PC-9 (cell line): ENCODE measurements around the gene GAS2L1. TPM values are rescaled to one million over a fixed set of nuclear protein-coding genes. Genes with fewer than 3 reads are reported as not detected.

Experiments used
- BruUV-seq: library from RNA; stranded (reverse); fragments of 400-500 nt; replicated peaks from 2 replicates; lab custom pipeline; 2021; lab: Mats Ljungman, UMichigan
- CTCF ChIA-PET: fragments of 300-600 bp; sonication (Branson Sonifier 250); formaldehyde crosslinking; loops from one replicate; lab custom pipeline; 2022; ENCODE audit warnings: antibody characterized with exemption; lab: Charles Lee
- POLR2A ChIA-PET: fragments of 300-600 bp; sonication (Branson Sonifier 250); formaldehyde crosslinking; loops from one replicate; lab custom pipeline; 2022; ENCODE audit warnings: antibody characterized with exemption; ENCODE audit not compliant: unreplicated experiment; lab: Charles Lee
- DNase-seq, 2 experiments: peaks; one replicate each; pipeline versions ENCODE4 v3.0.0 to v3.0.0-alpha.2; 2015 to 2022; ENCODE audit warnings: mixed read lengths in 1 of 2
- H2AFZ ChIP-seq: fragments of 200-600 bp; sonication (generic); 2 replicates; pipeline ENCODE4 v1.8.1; 2017; ENCODE audit warnings: antibody characterized with exemption
- H3F3A ChIP-seq: fragments of 200-600 bp; sonication (generic); 2 replicates; pipeline ENCODE4 v1.8.1; 2017; ENCODE audit warnings: antibody characterized with exemption, mild to moderate bottlenecking, low read depth; ENCODE audit not compliant: insufficient read depth
- H3K27ac ChIP-seq: fragments of 200-600 bp; sonication (generic); 2 replicates; pipeline ENCODE4 v1.6.1; 2016; ENCODE audit warnings: mixed run types
- H3K27me3 ChIP-seq: fragments of 200-600 bp; sonication (generic); 2 replicates; pipeline ENCODE4 v1.6.1; 2016; ENCODE audit warnings: low read depth, mixed run types; ENCODE audit not compliant: insufficient read depth
- H3K36me3 ChIP-seq: fragments of 200-600 bp; sonication (generic); 2 replicates; pipeline ENCODE4 v1.6.1; 2016; ENCODE audit warnings: low read depth, mixed run types
- H3K4me1 ChIP-seq: fragments of 200-600 bp; sonication (generic); replicated peaks from 2 replicates; pipeline ENCODE4 v1.6.1; 2016; ENCODE audit warnings: mixed run types; ENCODE audit not compliant: insufficient read depth
- H3K4me2 ChIP-seq: fragments of 200-600 bp; sonication (generic); 2 replicates; pipeline ENCODE4 v1.6.1; 2017; ENCODE audit warnings: mixed run types
- H3K4me3 ChIP-seq: fragments of 200-600 bp; sonication (generic); 2 replicates; pipeline ENCODE4 v1.6.1; 2016; ENCODE audit warnings: mixed run types
- H3K79me2 ChIP-seq: fragments of 200-600 bp; sonication (generic); 2 replicates; pipeline ENCODE4 v1.6.1; 2017; ENCODE audit warnings: low read depth, mixed run types
- H3K9me2 ChIP-seq: fragments of 200-600 bp; sonication (generic); 2 replicates; pipeline ENCODE4 v1.8.1; 2017; ENCODE audit warnings: mild to moderate bottlenecking; ENCODE audit not compliant: insufficient read depth
- H3K9me3 ChIP-seq: fragments of 200-600 bp; sonication (generic); 2 replicates; pipeline ENCODE4 v1.8.1; 2016; ENCODE audit warnings: low read depth; ENCODE audit not compliant: insufficient read depth
- H4K20me1 ChIP-seq: fragments of 200-600 bp; sonication (generic); 2 replicates; pipeline ENCODE4 v1.8.1; 2017; ENCODE audit not compliant: insufficient read depth
- EZH2 ChIP-seq: fragments of 200-600 bp; sonication (generic); IDR thresholded peaks from 2 replicates; pipeline ENCODE4 v1.8.0; 2017; ENCODE audit warnings: antibody characterized with exemption, low read depth
- intact Hi-C: fragments of 100-400 bp; cut with micrococcal nuclease; formaldehyde crosslinking; loops from one replicate; pipeline ENCODE4 v1.10.0; 2022; ENCODE audit not compliant: unreplicated experiment
- total RNA-seq: library from RNA; stranded (reverse); gene quantifications from 2 replicates; pipeline ENCODE4 v1.2.3, GENCODE V29; 2021
- TF ChIP-seq, protein P1 (sequence below): fragments of 200-600 bp; sonication (generic); conservative IDR thresholded peaks from 2 replicates; pipeline ENCODE4 v1.6.1; 2017; ENCODE audit warnings: mixed run types, antibody characterized with exemption, mild to moderate bottlenecking, moderate library complexity

The GAS2L1 gene
- total RNA-seq, 1 experiment from 2014 or later: 15.2 TPM

DNA sequence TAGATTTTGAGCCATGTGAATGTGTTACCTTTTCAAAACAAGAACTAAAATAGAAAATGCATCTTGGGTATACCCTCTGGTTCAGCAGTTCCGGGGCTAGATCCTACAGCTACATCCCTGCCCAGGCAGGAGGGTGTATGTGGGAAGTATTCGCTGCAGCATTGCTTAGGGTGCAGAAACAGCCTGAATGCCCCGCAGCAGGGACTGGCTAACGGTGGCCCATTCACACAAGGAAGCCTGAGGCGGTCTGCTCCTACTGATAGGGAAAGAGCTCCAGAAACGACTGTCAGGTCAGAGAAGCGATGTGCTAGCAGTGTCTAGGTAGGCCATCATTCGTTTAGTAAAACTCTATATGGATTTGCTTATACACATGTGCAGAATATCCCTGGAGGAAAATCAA is 18.9 kb downstream of the GAS2L1 start:
- Histone ChIP-seq H3K27ac (no peak overlapping the region), H3K79me2 (no peaks in the 10 kb centered on the region), H3K4me1 (no peaks in the 10 kb centered on the region), H3K4me2 (no peak overlapping the region), H3K4me3 (no peak overlapping the region), H3F3A (peaks cover 3% of the 10 kb centered on the region; the same call in 1 of the 2 replicates), H4K20me1 (no peaks in the 10 kb centered on the region), H3K36me3 (no peaks in the 10 kb centered on the region), H3K9me3 (no peaks in the 10 kb centered on the region), H3K27me3 (no peaks in the 10 kb centered on the region), H2AFZ (no peak overlapping the region), H3K9me2 (no peaks in the 10 kb centered on the region)
- intact Hi-C loops: no loop called here
- DNase-seq: no peak
- ChIA-PET CTCF (no interaction called here), POLR2A (no interaction called here)
- no TSS peak for BruUV-seq
- TF ChIP-seq, protein P1, sequence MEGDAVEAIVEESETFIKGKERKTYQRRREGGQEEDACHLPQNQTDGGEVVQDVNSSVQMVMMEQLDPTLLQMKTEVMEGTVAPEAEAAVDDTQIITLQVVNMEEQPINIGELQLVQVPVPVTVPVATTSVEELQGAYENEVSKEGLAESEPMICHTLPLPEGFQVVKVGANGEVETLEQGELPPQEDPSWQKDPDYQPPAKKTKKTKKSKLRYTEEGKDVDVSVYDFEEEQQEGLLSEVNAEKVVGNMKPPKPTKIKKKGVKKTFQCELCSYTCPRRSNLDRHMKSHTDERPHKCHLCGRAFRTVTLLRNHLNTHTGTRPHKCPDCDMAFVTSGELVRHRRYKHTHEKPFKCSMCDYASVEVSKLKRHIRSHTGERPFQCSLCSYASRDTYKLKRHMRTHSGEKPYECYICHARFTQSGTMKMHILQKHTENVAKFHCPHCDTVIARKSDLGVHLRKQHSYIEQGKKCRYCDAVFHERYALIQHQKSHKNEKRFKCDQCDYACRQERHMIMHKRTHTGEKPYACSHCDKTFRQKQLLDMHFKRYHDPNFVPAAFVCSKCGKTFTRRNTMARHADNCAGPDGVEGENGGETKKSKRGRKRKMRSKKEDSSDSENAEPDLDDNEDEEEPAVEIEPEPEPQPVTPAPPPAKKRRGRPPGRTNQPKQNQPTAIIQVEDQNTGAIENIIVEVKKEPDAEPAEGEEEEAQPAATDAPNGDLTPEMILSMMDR: no peak
- TF ChIP-seq EZH2: no peak

DNA sequence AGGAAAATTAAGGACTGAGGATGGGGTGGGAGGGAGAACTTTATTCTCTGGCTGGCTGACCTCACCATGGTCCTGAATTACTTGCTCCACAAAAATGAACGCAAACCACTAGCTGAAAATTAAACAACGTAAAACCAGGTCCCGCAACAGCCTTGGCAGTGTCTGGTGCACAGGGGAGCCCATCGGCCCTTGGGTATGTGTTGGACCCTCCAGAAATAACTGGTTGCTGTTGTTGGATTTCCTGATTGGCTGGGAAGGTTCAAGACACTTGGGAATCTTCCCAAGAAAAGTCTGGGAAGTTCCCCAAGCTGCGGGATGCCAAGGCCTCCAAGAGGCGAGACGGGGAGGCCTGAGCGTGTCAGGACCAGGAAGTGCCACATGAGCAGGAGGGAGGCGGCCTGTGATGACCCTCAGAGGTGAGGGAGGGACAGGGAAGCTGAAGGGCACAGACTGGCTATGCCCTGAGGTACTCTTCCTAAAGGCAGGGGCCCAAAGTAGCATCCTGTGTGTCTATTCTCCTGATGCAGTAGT is 19.4 kb downstream of the GAS2L1 start:
- Histone ChIP-seq H3K27me3 (no peaks in the 10 kb centered on the region), H3K79me2 (no peaks in the 10 kb centered on the region), H3K27ac (no peak overlapping the region), H3K4me3 (no peak overlapping the region), H3K9me2 (no peaks in the 10 kb centered on the region), H4K20me1 (no peaks in the 10 kb centered on the region), H3K9me3 (no peaks in the 10 kb centered on the region), H3K4me1 (no peaks in the 10 kb centered on the region), H3K36me3 (no peaks in the 10 kb centered on the region), H2AFZ (no peak overlapping the region), H3K4me2 (no peak overlapping the region), H3F3A (peaks cover 3% of the 10 kb centered on the region; the same call in 1 of the 2 replicates)
- ChIA-PET POLR2A (no interaction called here), CTCF (no interaction called here)
- DNase-seq: no peak
- TF ChIP-seq EZH2: no peak
- TF ChIP-seq, protein P1: no peak
- BruUV-seq: no TSS peak
- intact Hi-C loops: no loop called here

DNA sequence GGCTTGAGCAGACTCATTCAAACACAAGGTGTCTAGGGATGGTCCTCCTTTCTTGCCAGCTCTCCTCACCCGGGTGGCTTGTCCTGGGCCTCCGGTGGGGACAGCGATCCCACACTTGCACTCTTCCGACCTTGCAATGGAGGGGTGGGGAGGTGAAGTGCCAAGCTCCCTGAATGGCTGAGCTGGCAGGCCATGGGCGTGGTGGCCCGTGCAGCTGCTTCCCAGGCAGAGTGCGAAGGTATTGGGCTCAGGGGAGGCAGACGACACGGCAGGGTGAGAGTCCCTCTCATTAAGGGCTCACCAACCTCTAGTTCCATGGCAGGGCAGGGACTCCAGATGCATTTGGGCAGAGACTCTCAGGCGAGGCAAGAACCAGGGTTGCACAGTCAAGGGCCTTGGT is 20.0 kb downstream of the GAS2L1 start:
- Histone ChIP-seq H3K27ac (no peak overlapping the region), H3K4me3 (no peak overlapping the region), H3F3A (peaks cover 3% of the 10 kb centered on the region; the same call in 1 of the 2 replicates), H4K20me1 (no peaks in the 10 kb centered on the region), H3K4me2 (no peak overlapping the region), H2AFZ (no peak overlapping the region), H3K9me2 (no peaks in the 10 kb centered on the region), H3K79me2 (no peaks in the 10 kb centered on the region), H3K27me3 (no peaks in the 10 kb centered on the region), H3K9me3 (no peaks in the 10 kb centered on the region), H3K36me3 (no peaks in the 10 kb centered on the region), H3K4me1 (no peaks in the 10 kb centered on the region)
- ChIA-PET CTCF (no interaction called here), POLR2A (no interaction called here)
- intact Hi-C loops: no loop called here
- TF ChIP-seq, protein P1: no peak
- no peak for TF ChIP-seq EZH2
- no peak for DNase-seq
- BruUV-seq: no TSS peak
